WTC11 (cell line): ENCODE data around the gene FZR1. TPM values are rescaled to one million over a fixed set of nuclear protein-coding genes. Genes with fewer than 3 reads are reported as not detected.

Experiments
- ATAC-seq: fragments of 200-7000 bp; cut with Tn5 transposase; 2 replicates; pipeline ENCODE4 v1.10.0; 2021; ENCODE audit warnings: mild to moderate bottlenecking, moderate library complexity
- CTCF ChIA-PET: fragments of 300-600 bp; sonication (Branson Sonifier 250); formaldehyde crosslinking; loops from one replicate; lab custom pipeline; 2021; ENCODE audit warnings: antibody characterized with exemption; lab: Charles Lee
- POLR2A ChIA-PET: fragments of 350-600 bp; sonication (Branson Sonifier 250); formaldehyde crosslinking; loops from one replicate; lab custom pipeline; 2021; ENCODE audit warnings: antibody characterized with exemption; lab: Charles Lee
- DNase-seq: peaks from one replicate; pipeline ENCODE4 v3.0.0; 2021; ENCODE audit warnings: low spot score
- H3K27ac Mint-ChIP-seq: 2 replicates; pipeline ENCODE4 v1.8.0; 2021; ENCODE audit warnings: mixed read lengths
- H3K27me3 Mint-ChIP-seq: 2 replicates; pipeline ENCODE4 v1.8.0; 2021; ENCODE audit warnings: low read depth, mild to moderate bottlenecking, moderate library complexity, mixed read lengths
- H3K36me3 Mint-ChIP-seq: 2 replicates; pipeline ENCODE4 v1.8.0; 2021; ENCODE audit warnings: mixed read lengths
- H3K4me1 Mint-ChIP-seq: 2 replicates; pipeline ENCODE4 v1.8.0; 2022; ENCODE audit warnings: mixed read lengths
- H3K4me3 Mint-ChIP-seq: 2 replicates; pipeline ENCODE4 v1.8.0; 2021; ENCODE audit warnings: mild to moderate bottlenecking, moderate library complexity, mixed read lengths
- H3K9me3 Mint-ChIP-seq: 2 replicates; pipeline ENCODE4 v1.8.0; 2021; ENCODE audit warnings: mixed read lengths
- AR ChIP-seq: fragments of 250-450 bp; sonication (Bioruptor Pico); IDR thresholded peaks from 2 replicates; pipeline ENCODE4 v1.9.0; 2021; ENCODE audit warnings: mild to moderate bottlenecking
- ATF2 ChIP-seq: sonication (generic); formaldehyde crosslinking; IDR thresholded peaks from 2 replicates; pipeline ENCODE4 v1.8.1; 2022; ENCODE audit warnings: low read depth, missing genetic modification reagents, borderline replicate concordance
- ATF6 ChIP-seq: sonication (generic); formaldehyde crosslinking; IDR thresholded peaks from 2 replicates; pipeline ENCODE4 v1.8.1; 2023; ENCODE audit warnings: mild to moderate bottlenecking, missing genetic modification reagents
- ELF4 ChIP-seq: sonication (generic); formaldehyde crosslinking; IDR thresholded peaks from 2 replicates; pipeline ENCODE4 v1.8.1; 2022; ENCODE audit warnings: low read depth, mild to moderate bottlenecking, moderate library complexity, missing genetic modification reagents
- OVOL2 ChIP-seq: fragments of 250-450 bp; sonication (Bioruptor Pico); IDR thresholded peaks from 2 replicates; pipeline ENCODE4 v1.9.0; 2021; ENCODE audit warnings: mild to moderate bottlenecking, borderline replicate concordance
- PRDM15 ChIP-seq: sonication (generic); formaldehyde crosslinking; IDR thresholded peaks from 2 replicates; pipeline ENCODE4 v1.8.0; 2022; ENCODE audit warnings: missing genetic modification reagents
- PRRX2 ChIP-seq: fragments of 250-450 bp; sonication (Bioruptor Pico); IDR thresholded peaks from 2 replicates; pipeline ENCODE4 v1.8.0; 2021; ENCODE audit warnings: mild to moderate bottlenecking
- SMAD3 ChIP-seq: sonication (generic); formaldehyde crosslinking; IDR thresholded peaks from 2 replicates; pipeline ENCODE4 v1.8.0; 2022; ENCODE audit warnings: missing genetic modification reagents, mild to moderate bottlenecking, borderline replicate concordance
- ZMAT4 ChIP-seq: fragments of 250-450 bp; sonication (Bioruptor Pico); IDR thresholded peaks from 2 replicates; pipeline ENCODE4 v1.9.0; 2021; ENCODE audit warnings: mild to moderate bottlenecking
- ZNF219 ChIP-seq: sonication (generic); formaldehyde crosslinking; IDR thresholded peaks from 2 replicates; pipeline ENCODE4 v1.8.0; 2023; ENCODE audit warnings: missing genetic modification reagents, mild to moderate bottlenecking, borderline replicate concordance
- ZNF232 ChIP-seq: sonication (generic); formaldehyde crosslinking; IDR thresholded peaks from 2 replicates; pipeline ENCODE4 v1.8.0; 2022; ENCODE audit warnings: mild to moderate bottlenecking, missing genetic modification reagents
- ZNF396 ChIP-seq: fragments of 250-450 bp; sonication (Bioruptor Pico); IDR thresholded peaks from 2 replicates; pipeline ENCODE4 v1.8.0; 2021; ENCODE audit warnings: mild to moderate bottlenecking, moderate library complexity, borderline replicate concordance
- ZSCAN18 ChIP-seq: fragments of 250-450 bp; sonication (Bioruptor Pico); IDR thresholded peaks from 2 replicates; pipeline ENCODE4 v2.1.2; 2022; ENCODE audit warnings: mild to moderate bottlenecking, moderate library complexity
- total RNA-seq: library from RNA; stranded (reverse); gene quantifications from 3 replicates; pipeline ENCODE4 v1.2.3, GENCODE V29; 2021

The FZR1 gene
- total RNA-seq, 1 experiment from 2014 or later = 60.8 TPM

- no peak for ATAC-seq
- no peak for TF ChIP-seq OVOL2 (CRISPR knock-in tag)
- TF ChIP-seq PRRX2 (CRISPR knock-in tag) = no peak
- TF ChIP-seq ZMAT4 (CRISPR knock-in tag) = no peak
- no peak for TF ChIP-seq ELF4 (CRISPR knock-in tag)
- TF ChIP-seq PRDM15 (CRISPR knock-in tag) = no peak
- TF ChIP-seq ZNF396 (CRISPR knock-in tag) = no peak
- no peak for TF ChIP-seq ZNF219 (CRISPR knock-in tag)
- no peak for TF ChIP-seq AR
- no peak for TF ChIP-seq ZSCAN18 (CRISPR knock-in tag)
- TF ChIP-seq ATF6 = no peak
- TF ChIP-seq ATF2 (CRISPR knock-in tag) = no peak
- no peak for TF ChIP-seq ZNF232 (CRISPR knock-in tag)
- no peak for TF ChIP-seq SMAD3 (CRISPR knock-in tag)
- TF ChIP-seq, all 79 proteins: peak for 0
- Mint-ChIP-seq H3K9me3 (no peaks in the 10 kb centered on the region), H3K4me3 (no peak overlapping the region), H3K4me1 (peaks cover 52% of the 10 kb centered on the region), H3K36me3 (peaks cover 1% of the 10 kb centered on the region; the same call in 1 of the 2 replicates), H3K27me3 (no peaks in the 10 kb centered on the region), H3K27ac (peak overlapping the region; percentile 84)
- CTCF ChIA-PET = interaction anchor here (0.9 to 4.8 kb wide), 5 partner anchors 11 to 86 kb away, joined by 3 to 31 read pairs (median 4); no protein-coding TSS in a partner anchor
- POLR2A ChIA-PET = no interaction called here
- DNase-seq = no peak
Observed at GRCh38 chr19:3515891-3516422, 9.8 kb downstream of the FZR1 start.
